Hepatocyte (in vitro differentiated cells): Measurements from ENCODE around the gene CHCHD6.

Source experiments
- EZH2 ChIP-seq: fragments of 200-600 bp; sonication (generic); IDR thresholded peaks from 2 replicates; pipeline ENCODE4 v1.6.1; 2016; ENCODE audit warnings: antibody characterized with exemption, mild to moderate bottlenecking, borderline replicate concordance
- EZH2phosphoT487 ChIP-seq: fragments of 200-600 bp; sonication (generic); IDR thresholded peaks from one replicate; pipeline ENCODE4 v1.6.1; 2018; ENCODE audit warnings: antibody characterized with exemption, mild to moderate bottlenecking, low read depth, moderate library complexity; ENCODE audit not compliant: unreplicated experiment, severe bottlenecking

- TF ChIP-seq EZH2 (no peak), EZH2phosphoT487 (no peak)
Measured at GRCh38 chr3:126731044-126731443, 27.0 kb downstream of the CHCHD6 start.
